ENCODE data around the gene VAT1L.

The VAT1L gene

GRCh38 chr16:77784441-77785372 lies 3.7 kb upstream of the VAT1L start:
- TF ChIP-seq, protein P1, sequence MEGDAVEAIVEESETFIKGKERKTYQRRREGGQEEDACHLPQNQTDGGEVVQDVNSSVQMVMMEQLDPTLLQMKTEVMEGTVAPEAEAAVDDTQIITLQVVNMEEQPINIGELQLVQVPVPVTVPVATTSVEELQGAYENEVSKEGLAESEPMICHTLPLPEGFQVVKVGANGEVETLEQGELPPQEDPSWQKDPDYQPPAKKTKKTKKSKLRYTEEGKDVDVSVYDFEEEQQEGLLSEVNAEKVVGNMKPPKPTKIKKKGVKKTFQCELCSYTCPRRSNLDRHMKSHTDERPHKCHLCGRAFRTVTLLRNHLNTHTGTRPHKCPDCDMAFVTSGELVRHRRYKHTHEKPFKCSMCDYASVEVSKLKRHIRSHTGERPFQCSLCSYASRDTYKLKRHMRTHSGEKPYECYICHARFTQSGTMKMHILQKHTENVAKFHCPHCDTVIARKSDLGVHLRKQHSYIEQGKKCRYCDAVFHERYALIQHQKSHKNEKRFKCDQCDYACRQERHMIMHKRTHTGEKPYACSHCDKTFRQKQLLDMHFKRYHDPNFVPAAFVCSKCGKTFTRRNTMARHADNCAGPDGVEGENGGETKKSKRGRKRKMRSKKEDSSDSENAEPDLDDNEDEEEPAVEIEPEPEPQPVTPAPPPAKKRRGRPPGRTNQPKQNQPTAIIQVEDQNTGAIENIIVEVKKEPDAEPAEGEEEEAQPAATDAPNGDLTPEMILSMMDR (IDR thresholded peaks at IDR 0.05) = peak; percentile 45

DNA sequence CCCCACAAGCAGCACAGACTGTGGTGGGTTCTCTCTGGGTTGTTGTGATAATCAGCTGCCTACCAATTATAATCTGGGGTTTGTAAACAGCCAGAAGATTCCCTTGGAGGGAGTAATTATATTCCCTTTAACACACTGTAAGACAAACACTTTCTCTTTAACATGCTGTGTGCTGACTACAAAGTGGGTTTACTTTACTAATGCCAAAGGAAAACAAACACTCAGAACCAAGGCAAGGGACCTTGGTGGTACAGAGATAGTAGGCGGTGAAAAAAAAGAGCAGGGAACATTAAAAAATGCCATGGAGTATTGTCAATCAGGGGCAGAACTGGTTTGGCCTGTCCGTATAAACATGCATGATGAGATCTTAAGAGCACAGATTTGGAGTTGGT lies 3.0 kb upstream of the VAT1L start:
- TF ChIP-seq, protein P1 (IDR thresholded peaks at IDR 0.05) = no peak

- TF ChIP-seq, protein P1 (IDR thresholded peaks at IDR 0.05) = no peak
Measured at GRCh38 chr16:77786186-77786847, 2.0 kb upstream of the VAT1L start.

GRCh38 chr16:77787452-77787851 lies 912 bp upstream of the VAT1L start:
- TF ChIP-seq, protein P1 (IDR thresholded peaks at IDR 0.05) = no peak

DNA sequence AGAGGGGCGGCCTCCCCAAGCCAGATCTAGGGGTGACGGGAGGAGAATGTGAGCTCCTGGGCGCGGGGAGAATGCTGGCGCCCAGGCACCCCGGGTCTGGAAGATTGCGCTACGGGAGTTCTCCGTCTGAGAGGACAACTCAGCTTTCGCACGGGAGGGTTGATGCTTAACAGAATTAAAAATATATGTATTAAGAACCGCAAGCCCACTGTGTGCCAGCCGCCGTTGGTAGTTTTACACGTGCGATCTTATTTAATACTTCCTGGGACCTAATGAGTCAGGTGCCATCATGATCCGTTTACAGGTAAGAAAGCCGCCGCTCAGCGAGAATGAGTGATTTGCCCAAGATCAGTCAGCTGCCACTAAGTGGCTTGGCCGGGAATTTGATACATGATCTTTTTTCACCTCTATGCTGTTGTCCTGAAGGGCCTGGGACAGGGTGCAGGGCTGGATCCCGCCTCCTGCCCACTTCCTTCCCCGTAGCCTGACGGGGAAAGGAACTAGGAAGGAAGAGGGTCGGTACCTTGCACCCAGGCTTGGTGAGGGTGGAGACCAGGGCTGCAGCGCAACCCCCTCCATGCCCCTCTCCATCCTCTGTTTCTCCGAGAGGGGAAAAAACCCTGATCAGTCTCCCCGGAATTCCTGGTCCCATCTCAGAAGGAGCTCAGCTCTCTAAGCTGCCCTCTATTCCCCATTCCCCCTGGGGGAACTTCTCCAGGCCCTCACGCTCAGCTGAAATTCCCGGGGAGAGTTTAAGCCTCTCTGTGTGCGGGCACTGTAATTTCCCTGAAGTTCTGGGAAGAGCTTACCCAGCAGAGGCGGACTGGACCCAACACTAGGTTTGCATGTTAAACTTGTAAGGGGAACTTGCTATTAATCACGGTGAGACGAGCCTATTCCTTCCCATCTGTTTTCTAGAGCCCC lies 983 bp downstream of the VAT1L start:
- TF ChIP-seq, protein P1 (IDR thresholded peaks at IDR 0.05) = no peak

DNA sequence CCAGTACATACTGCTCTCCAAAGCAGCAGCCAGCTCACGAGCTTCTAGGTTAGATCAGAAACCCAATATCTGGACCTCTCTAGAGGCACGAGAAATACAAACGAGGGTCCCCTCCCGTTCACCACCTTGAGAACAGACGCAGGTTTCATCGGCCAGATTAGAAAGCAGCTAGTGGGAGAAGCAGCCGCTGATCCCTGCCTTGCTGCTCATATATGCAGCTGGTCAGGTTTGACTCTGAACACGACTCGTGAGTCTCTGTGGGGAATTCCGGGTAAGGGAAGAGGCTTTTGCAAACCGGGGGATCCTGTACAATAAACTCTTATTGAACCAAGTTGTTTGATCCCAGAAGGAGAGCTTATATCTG lies 1.6 kb downstream of the VAT1L start:
- TF ChIP-seq, protein P1 (IDR thresholded peaks at IDR 0.05) = no peak

DNA sequence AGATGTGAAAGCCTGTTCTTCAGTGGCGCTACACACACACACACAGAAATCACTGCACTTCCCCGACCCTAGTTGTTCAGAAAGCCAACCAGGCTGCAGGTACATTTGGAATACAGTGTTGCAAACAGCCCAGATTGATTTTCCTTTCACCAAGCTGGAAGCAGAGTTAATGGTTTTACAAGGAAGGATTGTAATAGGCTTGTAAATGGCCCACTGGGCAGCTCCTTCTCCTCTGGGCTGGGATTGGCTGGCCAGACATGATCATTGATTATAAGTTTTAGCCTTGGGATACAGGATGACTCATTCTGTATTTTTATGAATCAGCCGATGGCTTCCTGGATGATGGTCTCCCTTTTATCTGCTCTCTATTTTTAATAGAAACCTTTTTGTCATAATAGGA lies 2.5 kb downstream of the VAT1L start:
- TF ChIP-seq, protein P1 (IDR thresholded peaks at IDR 0.05) = no peak
